NB4 (cell line): ENCODE measurements around the gene ZC3H12A.

ENCODE experiments used
- DNase-seq: peaks from one replicate; pipeline ENCODE4 v3.0.0; 2010; ENCODE audit warnings: low read depth
- H3K4me3 ChIP-seq: one replicate; pipeline ENCODE4 v1.5.1; 2011; ENCODE audit warnings: mild to moderate bottlenecking, low read depth, low read length, moderate library complexity
- MYC ChIP-seq: IDR thresholded peaks from 2 replicates; pipeline ENCODE4 v1.6.1; 2011; ENCODE audit warnings: low read depth, low read length
- POLR2A ChIP-seq: IDR thresholded peaks from 2 replicates; pipeline ENCODE4 v1.6.1; 2011; ENCODE audit warnings: mild to moderate bottlenecking; ENCODE audit not compliant: insufficient read length; ENCODE audit errors: extremely low read depth
- TF ChIP-seq, protein P1 (sequence below): IDR thresholded peaks from one replicate; pipeline ENCODE4 v1.5.1; 2012; ENCODE audit warnings: low read depth, low read length
- TF ChIP-seq, protein P2 (sequence below): IDR thresholded peaks from 2 replicates; pipeline ENCODE4 v1.6.1; 2011; ENCODE audit warnings: low read depth, low read length

ZC3H12A gene

DNA sequence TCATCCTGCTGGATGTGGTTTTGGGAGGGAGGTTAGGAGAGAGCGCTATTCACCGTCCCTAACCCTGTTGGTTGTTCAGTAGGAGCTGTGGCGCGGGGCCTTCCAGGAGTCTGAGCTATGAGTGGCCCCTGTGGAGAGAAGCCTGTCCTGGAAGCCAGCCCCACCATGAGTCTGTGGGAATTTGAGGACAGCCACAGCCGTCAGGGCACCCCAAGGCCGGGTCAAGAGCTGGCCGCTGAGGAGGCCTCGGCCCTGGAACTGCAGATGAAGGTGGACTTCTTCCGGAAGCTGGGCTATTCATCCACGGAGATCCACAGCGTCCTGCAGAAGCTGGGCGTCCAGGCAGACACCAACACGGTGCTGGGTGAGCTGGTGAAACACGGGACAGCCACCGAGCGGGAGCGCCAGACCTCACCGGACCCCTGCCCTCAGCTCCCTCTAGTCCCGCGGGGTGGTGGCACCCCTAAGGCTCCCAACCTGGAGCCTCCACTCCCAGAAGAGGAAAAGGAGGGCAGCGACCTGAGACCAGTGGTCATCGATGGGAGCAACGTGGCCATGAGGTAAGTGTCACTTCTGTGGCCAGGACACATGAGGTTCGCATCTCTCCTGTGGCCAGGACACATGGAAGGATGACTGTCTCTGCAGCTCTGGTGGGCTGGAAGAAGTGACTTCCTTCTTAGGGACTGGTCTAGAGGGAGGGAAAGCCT lies 1.2 kb downstream of the ZC3H12A start:
- TF ChIP-seq, protein P1, sequence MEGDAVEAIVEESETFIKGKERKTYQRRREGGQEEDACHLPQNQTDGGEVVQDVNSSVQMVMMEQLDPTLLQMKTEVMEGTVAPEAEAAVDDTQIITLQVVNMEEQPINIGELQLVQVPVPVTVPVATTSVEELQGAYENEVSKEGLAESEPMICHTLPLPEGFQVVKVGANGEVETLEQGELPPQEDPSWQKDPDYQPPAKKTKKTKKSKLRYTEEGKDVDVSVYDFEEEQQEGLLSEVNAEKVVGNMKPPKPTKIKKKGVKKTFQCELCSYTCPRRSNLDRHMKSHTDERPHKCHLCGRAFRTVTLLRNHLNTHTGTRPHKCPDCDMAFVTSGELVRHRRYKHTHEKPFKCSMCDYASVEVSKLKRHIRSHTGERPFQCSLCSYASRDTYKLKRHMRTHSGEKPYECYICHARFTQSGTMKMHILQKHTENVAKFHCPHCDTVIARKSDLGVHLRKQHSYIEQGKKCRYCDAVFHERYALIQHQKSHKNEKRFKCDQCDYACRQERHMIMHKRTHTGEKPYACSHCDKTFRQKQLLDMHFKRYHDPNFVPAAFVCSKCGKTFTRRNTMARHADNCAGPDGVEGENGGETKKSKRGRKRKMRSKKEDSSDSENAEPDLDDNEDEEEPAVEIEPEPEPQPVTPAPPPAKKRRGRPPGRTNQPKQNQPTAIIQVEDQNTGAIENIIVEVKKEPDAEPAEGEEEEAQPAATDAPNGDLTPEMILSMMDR = no peak
- no peak for TF ChIP-seq MYC
- TF ChIP-seq, protein P2, sequence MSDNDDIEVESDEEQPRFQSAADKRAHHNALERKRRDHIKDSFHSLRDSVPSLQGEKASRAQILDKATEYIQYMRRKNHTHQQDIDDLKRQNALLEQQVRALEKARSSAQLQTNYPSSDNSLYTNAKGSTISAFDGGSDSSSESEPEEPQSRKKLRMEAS = no peak
- TF ChIP-seq POLR2A = no peak

GRCh38 chr1:37476087-37476452 lies 1.7 kb downstream of the ZC3H12A start:
- DNase-seq = no peak
- H3K4me3 ChIP-seq = peak overlapping the region; percentile 90
- no peak for TF ChIP-seq POLR2A
- no peak for TF ChIP-seq MYC
- TF ChIP-seq, protein P2 = no peak
- TF ChIP-seq, protein P1 = no peak

More for the DNA sequence above, 1.2 kb downstream of the ZC3H12A start:
- peak; percentile 39 for DNase-seq
- peak overlapping the region; percentile 90 for H3K4me3 ChIP-seq

DNA sequence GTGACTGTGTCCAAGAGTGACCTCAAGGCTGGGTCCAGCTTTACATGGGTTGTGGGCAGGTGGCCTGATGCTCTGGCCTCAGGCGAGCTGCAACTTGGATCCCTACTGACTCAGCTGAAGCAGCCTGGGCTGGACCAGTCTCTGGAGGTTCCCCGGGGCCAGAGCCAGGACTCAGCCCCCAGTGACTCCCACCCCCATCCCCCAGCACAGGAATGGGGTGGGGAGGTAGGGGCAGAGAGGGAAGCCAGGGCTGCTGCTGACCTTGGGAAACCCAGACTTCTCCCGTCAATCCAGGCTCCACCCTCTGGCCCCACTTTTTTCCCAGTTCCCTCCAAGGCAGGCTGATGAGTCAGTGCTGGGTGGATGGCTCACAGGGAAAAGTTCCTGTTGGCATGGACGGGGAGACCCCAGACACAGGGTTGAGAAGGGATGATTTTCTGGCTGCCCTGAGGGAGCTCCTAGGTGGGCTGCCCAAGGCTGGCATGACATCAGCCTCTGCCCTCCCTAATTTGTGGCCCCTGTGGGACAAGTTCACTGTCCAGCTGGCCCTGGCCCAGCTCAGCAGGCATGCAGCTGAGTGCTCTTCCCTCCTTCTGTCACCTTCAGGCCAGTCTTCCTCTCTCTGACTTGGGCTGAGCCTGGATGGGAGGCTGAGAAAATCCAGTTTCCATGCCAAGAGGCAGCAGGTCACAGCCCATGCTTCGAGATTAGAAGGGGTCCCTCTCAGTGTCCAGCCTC lies 2.2 kb downstream of the ZC3H12A start:
- DNase-seq = no peak
- peak overlapping the region; percentile 90 for H3K4me3 ChIP-seq
- TF ChIP-seq, protein P1 = no peak
- TF ChIP-seq, protein P2 = no peak
- no peak for TF ChIP-seq MYC
- TF ChIP-seq POLR2A = no peak

DNA sequence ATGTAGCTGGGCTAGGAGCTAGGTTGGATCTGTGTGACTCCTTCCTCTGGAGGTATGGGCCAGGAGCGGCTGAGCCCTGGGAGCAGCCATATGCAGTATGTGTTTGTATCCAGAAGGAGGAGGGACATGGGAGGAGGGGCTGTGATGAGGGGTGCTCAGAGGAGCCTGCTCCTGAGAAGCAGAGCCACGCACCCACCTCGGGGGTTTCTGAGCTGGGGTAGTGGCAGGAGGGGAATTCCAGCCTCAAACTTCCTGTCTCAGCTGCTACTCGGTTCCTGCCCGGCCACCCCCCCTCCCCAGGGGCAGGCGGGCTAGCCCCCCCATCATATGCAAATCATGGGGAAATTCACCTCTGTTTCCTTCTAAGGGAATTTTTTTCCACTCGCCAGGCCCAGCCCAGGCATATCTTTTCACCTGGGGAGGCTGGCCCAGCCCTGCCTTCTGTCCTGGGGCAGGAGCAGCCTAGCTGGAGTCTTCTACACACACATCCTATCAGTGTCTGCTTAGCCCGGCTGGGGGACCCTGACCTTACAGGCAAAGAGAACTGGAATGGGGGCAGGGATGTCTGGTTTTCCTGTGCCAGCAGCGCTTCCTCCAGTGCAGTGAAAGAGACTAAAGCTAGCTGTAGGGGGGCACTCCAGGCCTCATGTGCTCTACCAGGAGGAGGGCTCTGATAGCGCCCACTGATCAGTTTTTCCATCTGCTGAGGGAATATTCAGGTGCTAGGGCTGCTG lies 3.0 kb downstream of the ZC3H12A start:
- TF ChIP-seq, protein P2 = no peak
- TF ChIP-seq POLR2A (no peak), MYC (no peak)
- TF ChIP-seq, protein P1 = no peak
- peak overlapping the region; percentile 90 for H3K4me3 ChIP-seq
- DNase-seq = peak; percentile 63

GRCh38 chr1:37477946-37478345 lies 3.6 kb downstream of the ZC3H12A start:
- peak overlapping the region; percentile 90 for H3K4me3 ChIP-seq
- no peak for DNase-seq
- TF ChIP-seq, protein P2 = no peak
- TF ChIP-seq, protein P1 = no peak
- TF ChIP-seq POLR2A (no peak), MYC (no peak)
